Smooth muscle cell (in vitro differentiated cells): Measurements from ENCODE around the gene CAPN11. TPM values are rescaled to one million over a fixed set of nuclear protein-coding genes. Genes with fewer than 3 reads are reported as not detected.

Experiments used
- DNase-seq: peaks from one replicate; lab custom pipeline; 2025; ENCODE audit not compliant: unreplicated experiment; lab: John Stamatoyannopoulos, UW
- H2AFZ ChIP-seq: fragments of 200-600 bp; sonication (generic); 2 replicates; pipeline ENCODE4 v1.6.0; 2016; ENCODE audit warnings: antibody characterized with exemption, low read depth, mild to moderate bottlenecking
- H3F3A ChIP-seq: fragments of 200-600 bp; sonication (generic); 2 replicates; pipeline ENCODE4 v1.6.0; 2017; ENCODE audit warnings: antibody characterized with exemption, low read depth
- H3K27ac ChIP-seq: fragments of 200-600 bp; sonication (generic); 2 replicates; pipeline ENCODE4 v1.5.1; 2016; ENCODE audit warnings: low read depth, mild to moderate bottlenecking
- H3K27me3 ChIP-seq: fragments of 200-600 bp; sonication (generic); 2 replicates; pipeline ENCODE4 v1.6.1; 2016; ENCODE audit warnings: low read depth, mild to moderate bottlenecking
- H3K36me3 ChIP-seq: fragments of 200-600 bp; sonication (generic); 2 replicates; pipeline ENCODE4 v1.5.1; 2016; ENCODE audit warnings: low read depth
- H3K4me1 ChIP-seq: fragments of 200-600 bp; sonication (generic); 2 replicates; pipeline ENCODE4 v1.5.1; 2016; ENCODE audit warnings: low read depth
- H3K4me2 ChIP-seq: fragments of 200-600 bp; sonication (generic); 2 replicates; pipeline ENCODE4 v1.6.0; 2016; ENCODE audit warnings: mild to moderate bottlenecking
- H3K4me3 ChIP-seq: fragments of 200-600 bp; sonication (generic); 2 replicates; pipeline ENCODE4 v1.5.1; 2016; ENCODE audit warnings: mild to moderate bottlenecking
- H3K79me2 ChIP-seq: fragments of 200-600 bp; sonication (generic); 2 replicates; pipeline ENCODE4 v1.6.0; 2016; ENCODE audit warnings: low read depth, mild to moderate bottlenecking
- H3K9ac ChIP-seq: fragments of 200-600 bp; sonication (generic); 2 replicates; pipeline ENCODE4 v1.6.0; 2016; ENCODE audit warnings: low read depth
- H3K9me3 ChIP-seq: fragments of 200-600 bp; sonication (generic); replicated peaks from 2 replicates; pipeline ENCODE4 v1.5.1; 2016; ENCODE audit warnings: low read depth
- H4K20me1 ChIP-seq: fragments of 200-600 bp; sonication (generic); 2 replicates; pipeline ENCODE4 v1.6.0; 2016; ENCODE audit warnings: low read depth
- WGBS: methylation state at CpG from one replicate; pipeline ENCODE4 v1.1.7; 2016; ENCODE audit warnings: low lambda C conversion rate; 5-methylcytosine and 5-hydroxymethylcytosine counted together
- polyA plus RNA-seq: library from polyadenylated mRNA; unstranded; fragments of >200 nt; fragmentation: Nextera tagmentation; extraction: Ambion mirVana; gene quantifications from 2 replicates; pipeline ENCODE4 v1.2.1, GENCODE V29; 2016
- total RNA-seq: library from RNA; depleted of rRNA; stranded (reverse); fragments of >200 nt; gene quantifications from 2 replicates; pipeline ENCODE4 v1.2.3, GENCODE V29; 2014
- TF ChIP-seq, protein P1 (sequence below): fragments of 200-600 bp; sonication (generic); IDR thresholded peaks from 2 replicates; pipeline ENCODE4 v1.5.1; 2017; ENCODE audit warnings: borderline replicate concordance, mild to moderate bottlenecking, antibody characterized with exemption; ENCODE audit not compliant: insufficient read depth, poor library complexity, severe bottlenecking

Gene CAPN11
- total and polyA plus RNA-seq, 2 experiments from 2014 or later, result 0.31 TPM; not detected in 1

DNA sequence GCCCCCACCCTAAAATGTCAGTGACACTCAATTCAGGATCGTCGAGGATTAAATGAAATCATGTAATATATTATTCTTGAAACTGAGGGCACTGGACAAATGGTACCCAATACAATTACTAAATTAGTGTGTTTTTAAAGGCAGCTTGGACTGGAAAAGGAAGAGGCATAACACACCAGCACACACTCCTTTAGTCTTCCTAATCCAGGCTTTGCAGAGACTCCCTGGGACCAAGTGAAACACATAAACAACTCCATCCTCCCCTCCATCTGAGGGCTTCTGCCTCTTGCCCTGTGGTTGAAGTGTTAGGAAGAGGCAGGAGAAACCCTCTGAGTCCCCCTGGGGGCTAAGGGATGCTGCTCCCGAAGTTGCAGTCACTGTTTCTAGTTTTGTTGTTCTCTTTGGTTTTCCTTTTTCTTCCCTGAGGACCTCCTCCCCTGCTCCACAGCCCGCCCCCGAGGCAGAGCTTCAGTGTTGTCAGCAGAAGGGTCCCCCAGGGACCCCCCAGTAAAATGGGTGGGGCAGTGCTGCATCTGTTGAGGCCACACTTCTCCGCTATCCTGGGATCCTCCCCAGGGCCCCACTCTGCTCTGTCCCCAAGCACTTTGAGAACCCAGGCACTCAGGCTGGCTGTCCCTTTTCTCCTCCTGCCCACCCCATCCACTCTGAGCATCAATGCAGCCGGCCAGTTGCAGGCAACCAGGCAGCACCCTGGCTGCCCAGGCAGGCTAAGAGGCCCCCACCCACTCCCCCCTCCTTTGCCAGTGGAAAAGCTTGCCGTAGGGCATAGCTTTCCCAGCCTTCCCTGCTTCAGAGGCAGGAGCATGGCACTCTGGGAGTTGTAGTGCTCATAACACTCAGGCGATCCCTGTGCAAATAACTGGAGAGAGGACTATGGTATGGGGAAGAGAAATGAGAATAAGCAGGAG is 25.4 kb upstream of the CAPN11 start:
- no peaks in the 10 kb centered on the region for H3K36me3 ChIP-seq
- H3K27ac ChIP-seq, result peak overlapping the region; percentile 1
- H4K20me1 ChIP-seq, result peaks cover 45% of the 10 kb centered on the region
- peaks cover 18% of the 10 kb centered on the region for H3K4me1 ChIP-seq
- WGBS, result 56% methylated on average over 7 of the region's 9 CpGs
- TF ChIP-seq, protein P1, sequence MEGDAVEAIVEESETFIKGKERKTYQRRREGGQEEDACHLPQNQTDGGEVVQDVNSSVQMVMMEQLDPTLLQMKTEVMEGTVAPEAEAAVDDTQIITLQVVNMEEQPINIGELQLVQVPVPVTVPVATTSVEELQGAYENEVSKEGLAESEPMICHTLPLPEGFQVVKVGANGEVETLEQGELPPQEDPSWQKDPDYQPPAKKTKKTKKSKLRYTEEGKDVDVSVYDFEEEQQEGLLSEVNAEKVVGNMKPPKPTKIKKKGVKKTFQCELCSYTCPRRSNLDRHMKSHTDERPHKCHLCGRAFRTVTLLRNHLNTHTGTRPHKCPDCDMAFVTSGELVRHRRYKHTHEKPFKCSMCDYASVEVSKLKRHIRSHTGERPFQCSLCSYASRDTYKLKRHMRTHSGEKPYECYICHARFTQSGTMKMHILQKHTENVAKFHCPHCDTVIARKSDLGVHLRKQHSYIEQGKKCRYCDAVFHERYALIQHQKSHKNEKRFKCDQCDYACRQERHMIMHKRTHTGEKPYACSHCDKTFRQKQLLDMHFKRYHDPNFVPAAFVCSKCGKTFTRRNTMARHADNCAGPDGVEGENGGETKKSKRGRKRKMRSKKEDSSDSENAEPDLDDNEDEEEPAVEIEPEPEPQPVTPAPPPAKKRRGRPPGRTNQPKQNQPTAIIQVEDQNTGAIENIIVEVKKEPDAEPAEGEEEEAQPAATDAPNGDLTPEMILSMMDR, result no peak
- H3K79me2 ChIP-seq, result peaks cover 26% of the 10 kb centered on the region
- H3K4me2 ChIP-seq, result peak overlapping the region; percentile 76
- no peaks in the 10 kb centered on the region for H3K27me3 ChIP-seq
- DNase-seq, result no peak
- no peak overlapping the region for H2AFZ ChIP-seq
- H3K9ac ChIP-seq, result no peak overlapping the region
- peak overlapping the region; percentile 13 for H3K4me3 ChIP-seq
- H3K9me3 ChIP-seq, result no peaks in the 10 kb centered on the region
- H3F3A ChIP-seq, result no peaks in the 10 kb centered on the region

DNA sequence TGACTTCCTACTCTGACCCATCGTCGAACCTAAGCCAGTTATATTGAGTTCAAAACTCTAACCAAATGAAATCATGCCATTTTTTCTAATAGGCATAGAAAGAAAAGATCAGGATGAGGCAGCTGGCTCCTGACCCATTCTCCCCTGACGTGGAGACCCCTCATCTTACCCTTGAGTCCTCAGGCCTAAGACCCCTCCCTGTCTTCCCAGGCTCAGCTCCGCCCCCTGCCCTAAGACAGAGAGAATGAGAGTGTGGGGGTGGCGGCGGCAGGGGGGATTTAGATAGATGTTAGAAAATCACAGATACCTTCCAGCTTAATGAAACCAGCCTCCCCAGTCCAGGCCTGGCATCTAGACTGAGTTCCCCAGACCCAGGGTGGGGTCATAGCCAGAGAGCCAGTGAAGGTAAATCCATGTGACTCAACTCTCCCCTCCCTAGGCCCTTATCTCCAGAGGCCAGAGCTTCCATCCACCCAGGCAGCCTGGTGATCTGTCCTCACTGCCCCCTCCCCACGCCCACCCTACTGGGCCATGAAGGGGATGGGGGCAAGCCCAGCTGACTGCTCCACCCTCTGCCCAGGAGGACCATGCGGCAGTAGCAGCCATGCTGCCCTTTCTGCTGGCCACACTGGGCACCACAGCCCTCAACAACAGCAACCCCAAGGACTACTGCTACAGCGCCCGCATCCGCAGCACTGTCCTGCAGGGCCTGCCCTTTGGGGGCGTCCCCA is 24.5 kb upstream of the CAPN11 start:
- no peak overlapping the region for H3K9ac ChIP-seq
- H2AFZ ChIP-seq, result no peak overlapping the region
- H3K27ac ChIP-seq, result no peak overlapping the region
- H3K4me1 ChIP-seq, result peaks cover 21% of the 10 kb centered on the region
- H3K79me2 ChIP-seq, result peaks cover 17% of the 10 kb centered on the region
- no peaks in the 10 kb centered on the region for H3F3A ChIP-seq
- no peaks in the 10 kb centered on the region for H3K27me3 ChIP-seq
- peak overlapping the region; percentile 13 for H3K4me3 ChIP-seq
- WGBS, result 82% methylated on average over 12 of the region's 12 CpGs
- H4K20me1 ChIP-seq, result peaks cover 36% of the 10 kb centered on the region
- no peaks in the 10 kb centered on the region for H3K36me3 ChIP-seq
- H3K4me2 ChIP-seq, result peak overlapping the region; percentile 76
- TF ChIP-seq, protein P1, result no peak
- no peak for DNase-seq
- H3K9me3 ChIP-seq, result no peaks in the 10 kb centered on the region

DNA sequence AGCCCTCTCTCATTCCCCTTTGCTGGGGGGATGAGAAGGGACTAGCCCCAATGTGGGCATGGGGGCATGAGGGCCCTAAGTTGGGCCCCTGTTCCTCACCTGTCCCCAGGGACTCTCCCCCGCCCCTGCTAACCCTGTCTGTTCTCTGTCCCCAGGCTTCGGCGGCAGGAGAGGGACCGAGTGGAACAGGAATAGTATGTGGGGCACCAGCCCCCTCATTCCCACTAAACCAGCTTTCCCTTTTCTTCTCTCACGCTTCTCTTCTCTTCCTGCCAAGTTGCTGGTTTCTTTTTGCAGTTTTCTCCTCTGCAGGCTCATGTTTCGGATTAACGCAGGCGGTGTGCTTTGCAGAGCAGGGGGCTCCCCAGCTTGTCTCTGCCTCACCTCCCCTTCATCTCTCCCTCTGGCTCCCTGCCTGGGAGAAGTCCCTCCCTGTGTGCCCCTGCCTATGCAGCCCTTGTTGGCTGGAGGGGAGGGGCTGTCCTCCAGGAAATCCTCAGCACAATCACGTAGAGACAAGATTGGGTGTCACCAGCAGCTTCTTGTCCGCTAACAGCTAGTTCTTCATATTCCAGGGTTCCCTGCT is 23.4 kb upstream of the CAPN11 start:
- 83% methylated on average over 10 of the region's 10 CpGs for WGBS

More for the DNA sequence above, 23.4 kb upstream of the CAPN11 start:
- Histone ChIP-seq H3K9me3 (no peaks in the 10 kb centered on the region), H3K36me3 (no peaks in the 10 kb centered on the region), H3K9ac (no peak overlapping the region), H4K20me1 (peaks cover 25% of the 10 kb centered on the region), H2AFZ (no peak overlapping the region), H3K79me2 (peaks cover 7% of the 10 kb centered on the region), H3K27ac (no peak overlapping the region), H3K4me2 (no peak overlapping the region), H3K27me3 (no peaks in the 10 kb centered on the region), H3K4me3 (no peak overlapping the region), H3F3A (no peaks in the 10 kb centered on the region), H3K4me1 (peaks cover 21% of the 10 kb centered on the region)
- TF ChIP-seq, protein P1, result no peak
- no peak for DNase-seq
